Fibroblast of lung (primary cell): ENCODE data around the gene AFTPH. TPM values are rescaled to one million over a fixed set of nuclear protein-coding genes. Genes with fewer than 3 reads are reported as not detected.

Source experiments
- DNase-seq, 2 donors: peaks; one replicate each; pipeline versions ENCODE4 v3.0.0 to v3.0.0-alpha.2; 2010; ENCODE audit warnings: low read depth in 2 of 2
- H2AFZ ChIP-seq: 2 replicates; pipeline ENCODE4 v1.5.1; 2012; ENCODE audit warnings: low read length, control low read depth, inconsistent platforms
- H3K27ac ChIP-seq: 2 replicates; pipeline ENCODE4 v1.5.1; 2011; ENCODE audit warnings: low read length, control low read depth; ENCODE audit not compliant: insufficient read depth
- H3K27me3 ChIP-seq: 2 replicates; pipeline ENCODE4 v1.5.1; 2011; ENCODE audit warnings: mild to moderate bottlenecking, low read length; ENCODE audit not compliant: control insufficient read depth, insufficient read depth
- H3K36me3 ChIP-seq: 2 replicates; pipeline ENCODE4 v1.5.1; 2011; ENCODE audit warnings: low read length; ENCODE audit not compliant: control insufficient read depth, insufficient read depth
- H3K4me1 ChIP-seq: 2 replicates; pipeline ENCODE4 v1.5.1; 2011; ENCODE audit warnings: low read length; ENCODE audit not compliant: control insufficient read depth, insufficient read depth; ENCODE audit errors: extremely low read depth
- H3K4me2 ChIP-seq: 2 replicates; pipeline ENCODE4 v1.5.1; 2011; ENCODE audit warnings: low read length, control low read depth; ENCODE audit not compliant: insufficient read depth; ENCODE audit errors: extremely low read depth
- H3K4me3 ChIP-seq, 4 experiments: fragments of 200-600 bp in 1 of 4; sonication (generic) in 1 of 4; replicated peaks in 1 of 4; 2 replicates each; pipeline ENCODE4 v1.5.1; 2011 to 2016; ENCODE audit warnings: low read length in 4 of 4, low read depth in 3 of 4, mild to moderate bottlenecking in 3 of 4, control low read depth in 2 of 4, inconsistent platforms in 1 of 4, mixed read lengths in 1 of 4; ENCODE audit not compliant: insufficient read depth in 1 of 4; ENCODE audit errors: control extremely low read depth in 1 of 4
- H3K79me2 ChIP-seq: 2 replicates; pipeline ENCODE4 v1.5.1; 2012; ENCODE audit warnings: mild to moderate bottlenecking, low read length, inconsistent platforms; ENCODE audit not compliant: control insufficient read depth, insufficient read depth
- H3K9ac ChIP-seq: 2 replicates; pipeline ENCODE4 v1.5.1; 2011; ENCODE audit warnings: mild to moderate bottlenecking, low read length, control low read depth; ENCODE audit not compliant: insufficient read depth
- H3K9me3 ChIP-seq: 2 replicates; pipeline ENCODE4 v1.5.1; 2012; ENCODE audit warnings: low read depth, low read length; ENCODE audit not compliant: control insufficient read depth, insufficient read depth
- H4K20me1 ChIP-seq: 2 replicates; pipeline ENCODE4 v1.5.1; 2011; ENCODE audit warnings: low read length; ENCODE audit not compliant: control insufficient read depth, insufficient read depth; ENCODE audit errors: extremely low read depth
- CTCF ChIP-seq, 2 donors: IDR thresholded peaks in 1 of 2; conservative IDR thresholded peaks in 1 of 2; 1 replicate in 1 of 2; 2 replicates in 1 of 2; pipeline ENCODE4 v1.5.1; 2011 to 2012; ENCODE audit warnings: low read length in 2 of 2, control low read depth in 1 of 2, inconsistent platforms in 1 of 2, low read depth in 1 of 2, mild to moderate bottlenecking in 1 of 2
- EZH2 ChIP-seq: IDR thresholded peaks from 2 replicates; pipeline ENCODE4 v1.5.1; 2012; ENCODE audit warnings: low read length, control low read depth, mild to moderate bottlenecking; ENCODE audit errors: missing control alignments
- polyA plus RNA-seq, 2 donors: library from polyadenylated mRNA; depleted of rRNA in 1 of 2; stranded (reverse) in 1 of 2; unstranded in 1 of 2; fragments of >200 nt; gene quantifications; 2 replicates each; pipeline ENCODE4 v1.2.1, GENCODE V29; 2011 to 2012; ENCODE audit warnings: missing spikeins in 1 of 2
- total RNA-seq: library from RNA; depleted of rRNA; stranded (reverse); fragments of >200 nt; gene quantifications from 2 replicates; pipeline ENCODE4 v1.2.1, GENCODE V29; 2014

AFTPH gene
- total and polyA plus RNA-seq, 2 donors (not counting 1 experiment from before 2014, with no cell fraction given): 15.8 to 43.3 TPM

- DNase-seq: peak; percentile 39 to 40
- TF ChIP-seq EZH2 (no peak), CTCF (conservative IDR thresholded peaks at IDR 0.05 in 1 of 2, IDR thresholded peaks at IDR 0.05 in 1 of 2; ENCODE audit: low read depth in 1 of 2, low read length in 2 of 2) (peak in 1 of 2 donors; percentile 2)
- peak overlapping the region; percentile 72 for H3K4me2 ChIP-seq
Observed at GRCh38 chr2:64609227-64609941, 85.3 kb downstream of the AFTPH start.

GRCh38 chr2:64609942-64610281 is 85.8 kb downstream of the AFTPH start:
- H3K9me3 ChIP-seq: no peaks in the 10 kb centered on the region
- peak overlapping the region; percentile 57 for H2AFZ ChIP-seq
- H3K4me2 ChIP-seq: peak overlapping the region; percentile 72
- H4K20me1 ChIP-seq: no peaks in the 10 kb centered on the region
- no peak overlapping the region for H3K27ac ChIP-seq
- H3K27me3 ChIP-seq: peaks cover 12% of the 10 kb centered on the region
- no peaks in the 10 kb centered on the region for H3K79me2 ChIP-seq
- TF ChIP-seq EZH2: no peak
- TF ChIP-seq CTCF (conservative IDR thresholded peaks at IDR 0.05 in 1 of 2, IDR thresholded peaks at IDR 0.05 in 1 of 2; ENCODE audit: low read depth in 1 of 2, low read length in 2 of 2): no peak
- peaks cover 2% of the 10 kb centered on the region for H3K4me1 ChIP-seq
- H3K9ac ChIP-seq: no peak overlapping the region
- no peaks in the 10 kb centered on the region for H3K36me3 ChIP-seq
- no peak for DNase-seq
- H3K4me3 ChIP-seq: peak overlapping the region in 2 of 4 experiments; percentile 21 to 49

More at GRCh38 chr2:64609227-64609941, 85.3 kb downstream of the AFTPH start:
- no peaks in the 10 kb centered on the region for H3K36me3 ChIP-seq
- H3K79me2 ChIP-seq: no peaks in the 10 kb centered on the region
- H3K27me3 ChIP-seq: peaks cover 12% of the 10 kb centered on the region
- H4K20me1 ChIP-seq: no peaks in the 10 kb centered on the region
- peak overlapping the region; percentile 54 for H3K9ac ChIP-seq
- H3K4me3 ChIP-seq: peak overlapping the region; percentile 15 to 49 (median 25)
- no peaks in the 10 kb centered on the region for H3K9me3 ChIP-seq
- H3K27ac ChIP-seq: no peak overlapping the region
- peak overlapping the region; percentile 78 for H2AFZ ChIP-seq
- H3K4me1 ChIP-seq: peaks cover 2% of the 10 kb centered on the region

GRCh38 chr2:64610316-64610855 is 86.3 kb downstream of the AFTPH start:
- no peaks in the 10 kb centered on the region for H4K20me1 ChIP-seq
- H3K9me3 ChIP-seq: no peaks in the 10 kb centered on the region
- no peak for DNase-seq
- H3K9ac ChIP-seq: no peak overlapping the region
- H2AFZ ChIP-seq: no peak overlapping the region
- peaks cover 2% of the 10 kb centered on the region for H3K4me1 ChIP-seq
- TF ChIP-seq EZH2 (no peak), CTCF (conservative IDR thresholded peaks at IDR 0.05 in 1 of 2, IDR thresholded peaks at IDR 0.05 in 1 of 2; ENCODE audit: low read depth in 1 of 2, low read length in 2 of 2) (no peak)
- no peak overlapping the region for H3K4me2 ChIP-seq
- no peaks in the 10 kb centered on the region for H3K36me3 ChIP-seq
- H3K79me2 ChIP-seq: no peaks in the 10 kb centered on the region
- no peak overlapping the region for H3K27ac ChIP-seq
- no peak overlapping the region for H3K4me3 ChIP-seq
- peaks cover 10% of the 10 kb centered on the region for H3K27me3 ChIP-seq
